Kidney (tissue), 14 donors: ENCODE data around the gene UPK2. TPM values are rescaled to one million over a fixed set of nuclear protein-coding genes. Genes with fewer than 3 reads are reported as not detected.

Source experiments
- DNase-seq, 5 donors: peaks; one replicate each; pipeline ENCODE4 v3.0.0-alpha.2; 2013 to 2020
- FAIRE-seq: peaks from 2 replicates; lab custom pipeline; 2012; peaks lifted over from hg19 to GRCh38; lab: Jason Lieb, UNC
- H3K27ac ChIP-seq, 2 donors: one replicate each; pipeline ENCODE4 v1.7.0; 2013; ENCODE audit warnings: low read depth in 2 of 2, low read length in 2 of 2, inconsistent platforms in 1 of 2
- H3K27me3 ChIP-seq: one replicate; pipeline ENCODE4 v1.7.1; 2013; ENCODE audit warnings: low read length, inconsistent platforms; ENCODE audit not compliant: control insufficient read depth, insufficient read depth
- H3K36me3 ChIP-seq, 3 donors: one replicate each; pipeline versions ENCODE4 v1.7.0 to v1.7.1; 2013; ENCODE audit warnings: low read length in 3 of 3, control low read depth in 1 of 3, inconsistent platforms in 1 of 3; ENCODE audit not compliant: insufficient read depth in 3 of 3, control insufficient read depth in 2 of 3
- H3K4me1 ChIP-seq, 3 donors: one replicate each; pipeline versions ENCODE4 v1.7.0 to v1.7.1; 2013; ENCODE audit warnings: low read length in 3 of 3, inconsistent platforms in 1 of 3, low read depth in 1 of 3; ENCODE audit not compliant: control insufficient read depth in 2 of 3, insufficient read depth in 2 of 3
- H3K4me3 ChIP-seq, 3 donors: one replicate each; pipeline versions ENCODE4 v1.7.0 to v1.8.1; 2013; ENCODE audit warnings: low read length in 3 of 3, control low read depth in 1 of 3, inconsistent platforms in 1 of 3
- H3K9ac ChIP-seq, 3 donors: one replicate each; pipeline versions ENCODE4 v1.7.0 to v1.7.1; 2013; ENCODE audit warnings: low read length in 3 of 3, control low read depth in 1 of 3, inconsistent platforms in 1 of 3
- H3K9me3 ChIP-seq, 3 donors: one replicate each; pipeline versions ENCODE4 v1.7.0 to v1.7.1; 2013; ENCODE audit warnings: low read length in 3 of 3, control low read depth in 1 of 3, inconsistent platforms in 1 of 3; ENCODE audit not compliant: control insufficient read depth in 2 of 3, insufficient read depth in 1 of 3
- CTCF ChIP-seq: IDR thresholded peaks from 3 replicates; pipeline ENCODE4 v1.5.1; 2012; ENCODE audit warnings: mild to moderate bottlenecking, moderate library complexity, borderline replicate concordance; ENCODE audit not compliant: insufficient read depth; ENCODE audit errors: extremely low read depth
- intact Hi-C: fragments of 100-400 bp; cut with DNase I; formaldehyde crosslinking; loops from one replicate; pipeline ENCODE4 v1.11.1; 2022
- polyA plus RNA-seq: library from polyadenylated mRNA; stranded (reverse); fragments of 350-450 nt; fragmentation: Illumina TruSeq; extraction: RNeasy Lipid Tissue Mini Kit (QIAGEN cat#74804); gene quantifications from one replicate; pipeline ENCODE4 v1.2.3, GENCODE V29; 2014; ENCODE audit warnings: low read depth, low replicate concordance; ENCODE audit not compliant: insufficient read depth
- total RNA-seq: library from RNA; stranded (reverse); fragmentation: NEBNext Ultra II Directional; extraction: Animal tissue kit (Norgen Biotek cat#: 25700); gene quantifications from one replicate; pipeline ENCODE4 v1.2.1, GENCODE V29; 2021
- donor health status: control.
- donor health status: control.
- donor health status: control.
- donor health status: control.
- donor health status: control.
- donor health status: DM: yes; HTN: yes; CAD: no.
- donor health status: Normal renal cell carcinoma (clear cell type).

UPK2 gene
- total and polyA plus RNA-seq, 2 donors from 2014 or later = not detected

GRCh38 chr11:118913411-118914125 is 42.5 kb upstream of the UPK2 start:
- H3K4me3 ChIP-seq = no peak overlapping the region
- H3K9ac ChIP-seq = peak overlapping the region in 1 of 3 donors; percentile 53
- H3K36me3 ChIP-seq = no peaks in the 10 kb centered on the region
- no peaks in the 10 kb centered on the region for H3K9me3 ChIP-seq
- intact Hi-C loops = no loop called here
- peak overlapping the region; percentile 86 to 92 for H3K27ac ChIP-seq
- TF ChIP-seq CTCF = no peak
- H3K27me3 ChIP-seq = no peaks in the 10 kb centered on the region
- peaks cover 9 to 87% (median 80%) of the 10 kb centered on the region in 3 donors for H3K4me1 ChIP-seq
- DNase-seq = peak in 1 of 5 donors; percentile 77
- FAIRE-seq = no peak

DNA sequence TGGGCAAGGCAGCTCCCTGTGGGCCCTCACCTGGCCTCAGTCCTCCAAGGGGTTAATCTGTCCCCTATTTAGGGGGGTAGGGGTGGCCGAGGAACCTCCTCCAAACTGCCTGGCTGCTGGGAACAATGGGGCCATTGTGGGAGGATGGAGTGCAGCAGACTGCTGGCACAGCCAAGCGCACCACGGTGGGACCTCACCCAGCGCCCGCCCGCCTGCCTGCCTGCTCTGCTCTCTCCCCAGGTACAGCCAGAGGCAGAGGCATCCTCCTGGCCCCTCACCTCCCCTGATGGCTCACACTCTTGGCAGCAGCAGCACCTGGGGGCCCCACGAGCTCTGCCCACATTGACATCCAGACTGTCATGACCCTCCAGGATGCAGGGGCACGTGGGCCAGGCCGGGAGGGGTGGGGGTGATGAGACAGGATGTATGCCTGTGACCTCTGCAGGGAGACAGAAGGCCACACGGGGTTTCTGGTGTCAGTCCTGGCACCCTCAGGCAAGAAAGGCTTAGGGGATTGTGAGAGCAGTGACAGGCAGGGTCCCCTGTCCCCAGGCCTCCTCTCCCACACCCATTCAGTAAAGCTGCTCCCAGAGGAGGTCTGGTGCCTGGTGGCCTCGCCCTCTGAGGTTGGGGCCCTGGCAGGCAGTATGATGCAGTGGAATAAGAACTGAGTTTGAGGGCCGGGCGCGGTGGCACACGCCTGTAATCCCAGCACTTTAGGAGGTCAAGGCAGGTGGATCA is 41.8 kb upstream of the UPK2 start:
- no peak for FAIRE-seq
- H3K4me1 ChIP-seq = peaks cover 6 to 83% (median 81%) of the 10 kb centered on the region in 3 donors
- TF ChIP-seq CTCF = no peak
- peak overlapping the region in 1 of 3 donors; percentile 53 for H3K9ac ChIP-seq
- no peaks in the 10 kb centered on the region for H3K36me3 ChIP-seq
- peak in 4 of 5 donors; percentile 55 to 86 (median 66) for DNase-seq
- no peaks in the 10 kb centered on the region for H3K9me3 ChIP-seq
- intact Hi-C loops = no loop called here
- H3K27me3 ChIP-seq = no peaks in the 10 kb centered on the region
- H3K27ac ChIP-seq = peak overlapping the region; percentile 77 to 92
- no peak overlapping the region for H3K4me3 ChIP-seq

DNA sequence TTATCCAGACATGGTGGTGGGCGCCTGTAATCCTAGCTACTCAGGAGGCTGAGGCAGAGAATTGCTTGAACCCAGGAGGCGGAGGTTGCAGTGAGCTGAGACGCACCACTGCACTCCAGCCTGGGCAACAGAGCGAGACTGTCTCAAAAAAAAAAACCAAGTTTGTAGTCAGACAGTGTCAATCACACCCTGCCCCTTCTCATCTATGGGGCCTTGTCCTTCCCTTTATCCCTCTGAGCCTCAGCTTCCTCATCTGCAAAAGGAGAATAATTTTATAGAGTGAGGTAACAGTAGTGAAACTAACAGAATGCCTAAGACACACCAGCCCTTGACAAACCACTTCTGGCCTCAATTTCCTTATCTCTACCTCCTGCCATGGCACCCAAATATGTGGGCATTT is 41.1 kb upstream of the UPK2 start:
- H3K27ac ChIP-seq = peak overlapping the region; percentile 77 to 92
- H3K4me3 ChIP-seq = no peak overlapping the region
- no peak for TF ChIP-seq CTCF
- intact Hi-C loops = no loop called here
- no peaks in the 10 kb centered on the region for H3K9me3 ChIP-seq
- H3K9ac ChIP-seq = peak overlapping the region in 2 of 3 donors; percentile 43 to 46
- FAIRE-seq (no peak), DNase-seq (no peak)
- peaks cover 6 to 85% (median 81%) of the 10 kb centered on the region in 3 donors for H3K4me1 ChIP-seq
- H3K27me3 ChIP-seq = no peaks in the 10 kb centered on the region
- H3K36me3 ChIP-seq = no peaks in the 10 kb centered on the region
